GM19193 (cell line): ENCODE data around the gene CDK2AP2.

Source experiments
- POLR2A ChIP-seq: IDR thresholded peaks from 4 replicates; pipeline ENCODE4 v1.6.1; 2011; ENCODE audit not compliant: insufficient read depth, insufficient read length; ENCODE audit errors: extremely low read depth

The CDK2AP2 gene

DNA sequence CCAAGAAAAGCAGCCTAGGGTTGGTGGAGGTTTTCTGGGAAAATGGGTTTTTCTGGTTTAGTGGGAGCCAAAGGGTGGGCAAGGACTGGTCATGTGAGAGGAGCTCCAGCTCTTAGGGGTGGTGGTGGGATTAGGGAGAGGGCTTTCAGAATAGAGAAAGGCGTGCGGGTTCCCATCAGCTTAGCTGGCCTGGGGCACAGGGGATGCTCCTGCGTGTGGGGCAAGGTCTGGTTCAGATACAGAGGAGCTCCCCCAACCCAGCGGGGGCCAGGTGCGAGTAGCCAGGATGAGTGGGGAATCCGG is 39.6 kb downstream of the CDK2AP2 start:
- no peak for TF ChIP-seq POLR2A

- TF ChIP-seq POLR2A: no peak
Measured at GRCh38 chr11:67468056-67468455, 39.9 kb downstream of the CDK2AP2 start.

DNA sequence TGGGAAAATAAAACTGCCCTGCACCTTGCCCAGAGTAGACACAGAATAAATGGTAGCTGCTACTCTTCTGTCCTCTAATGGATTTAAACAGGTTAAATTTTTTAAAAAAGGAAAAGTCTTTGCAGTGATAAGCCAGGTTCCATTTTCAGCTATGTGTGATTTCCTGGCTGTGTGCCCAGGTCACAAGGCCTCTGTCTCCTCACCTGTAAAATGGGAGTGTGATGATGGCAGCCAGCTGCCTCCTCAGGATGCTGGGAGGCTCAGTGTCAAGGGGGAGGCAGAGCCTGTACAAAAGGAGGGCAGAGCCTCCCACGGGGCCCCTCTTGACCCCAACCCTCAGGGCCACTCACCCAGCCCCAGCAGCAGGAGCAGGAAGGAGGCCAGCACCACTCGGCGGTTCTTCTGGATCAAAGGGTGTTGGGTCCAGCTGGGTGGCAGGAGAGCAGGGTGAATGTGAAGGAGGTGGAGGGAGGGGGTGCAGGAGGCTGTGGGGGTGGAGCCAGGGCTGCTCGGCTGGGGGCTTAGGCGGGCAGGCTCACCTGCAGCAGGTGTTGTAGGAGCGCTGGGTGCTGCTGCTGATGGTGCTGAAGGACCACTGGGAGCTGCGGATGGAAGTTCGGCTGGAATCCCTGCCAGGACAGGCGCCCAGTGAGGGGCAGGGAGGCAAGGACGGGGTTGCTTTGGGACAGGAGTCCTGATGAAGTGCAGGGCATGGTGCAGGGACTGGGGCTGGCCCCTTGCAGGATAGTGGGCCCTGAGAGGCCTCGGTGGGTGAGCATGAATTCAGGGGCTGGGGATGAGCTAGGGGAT is 40.8 kb downstream of the CDK2AP2 start:
- TF ChIP-seq POLR2A: no peak

GRCh38 chr11:67466367-67466766 is 41.6 kb downstream of the CDK2AP2 start:
- TF ChIP-seq POLR2A: no peak

DNA sequence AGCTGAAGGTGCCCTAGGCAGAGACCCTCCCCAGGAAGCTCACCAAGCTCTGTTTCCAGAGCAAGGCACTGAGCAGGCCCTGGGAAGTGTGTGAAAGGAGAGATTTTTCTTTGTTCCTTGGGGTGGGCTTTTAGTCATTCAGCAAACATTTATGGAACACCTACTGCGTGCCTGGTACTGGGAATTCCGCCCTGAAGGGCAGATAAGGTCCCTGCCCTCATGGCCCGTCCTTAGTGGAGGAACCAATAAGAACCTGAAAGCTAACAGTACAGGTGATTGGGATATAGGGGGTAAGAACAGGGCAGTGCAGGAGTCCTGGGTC is 42.8 kb downstream of the CDK2AP2 start:
- TF ChIP-seq POLR2A: no peak

DNA sequence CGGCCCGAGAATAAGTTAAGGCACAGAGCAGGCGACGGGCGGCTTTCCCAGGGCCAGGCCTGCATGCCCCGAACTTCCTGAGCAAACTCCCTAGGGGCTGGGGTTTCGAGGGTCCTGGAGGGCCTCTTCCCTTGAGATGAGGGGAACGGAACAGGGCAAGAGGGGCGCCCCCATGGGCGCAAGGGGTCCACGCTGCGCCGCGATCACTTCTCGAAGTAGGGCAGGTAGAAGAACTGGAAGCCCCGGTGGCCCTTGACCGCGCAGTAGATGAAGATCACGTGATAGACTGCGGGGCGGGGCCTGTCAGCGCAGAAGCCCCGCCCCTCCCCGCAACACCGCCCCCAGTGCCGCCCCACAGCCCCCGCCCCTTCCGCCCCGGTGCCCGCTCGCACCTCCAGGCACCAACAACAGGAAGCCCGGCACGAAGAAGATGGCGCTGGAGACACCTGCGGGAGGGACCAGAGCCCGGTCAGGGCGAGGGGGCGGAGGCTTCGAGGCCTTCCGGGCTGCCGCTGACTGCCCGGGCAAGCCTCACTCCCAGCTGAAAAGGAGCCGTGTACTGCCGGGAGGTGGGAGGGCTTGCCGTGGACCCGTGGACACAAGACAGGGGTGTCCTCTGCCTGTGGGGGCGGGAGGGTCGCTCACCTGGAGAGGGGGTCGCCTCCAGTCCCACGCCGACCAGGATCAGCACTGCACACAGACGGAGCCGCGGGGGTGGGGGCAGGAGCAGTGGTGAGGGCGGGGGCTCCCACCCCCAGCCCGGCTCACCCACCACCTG is 43.4 kb downstream of the CDK2AP2 start:
- TF ChIP-seq POLR2A: peak; percentile 88

DNA sequence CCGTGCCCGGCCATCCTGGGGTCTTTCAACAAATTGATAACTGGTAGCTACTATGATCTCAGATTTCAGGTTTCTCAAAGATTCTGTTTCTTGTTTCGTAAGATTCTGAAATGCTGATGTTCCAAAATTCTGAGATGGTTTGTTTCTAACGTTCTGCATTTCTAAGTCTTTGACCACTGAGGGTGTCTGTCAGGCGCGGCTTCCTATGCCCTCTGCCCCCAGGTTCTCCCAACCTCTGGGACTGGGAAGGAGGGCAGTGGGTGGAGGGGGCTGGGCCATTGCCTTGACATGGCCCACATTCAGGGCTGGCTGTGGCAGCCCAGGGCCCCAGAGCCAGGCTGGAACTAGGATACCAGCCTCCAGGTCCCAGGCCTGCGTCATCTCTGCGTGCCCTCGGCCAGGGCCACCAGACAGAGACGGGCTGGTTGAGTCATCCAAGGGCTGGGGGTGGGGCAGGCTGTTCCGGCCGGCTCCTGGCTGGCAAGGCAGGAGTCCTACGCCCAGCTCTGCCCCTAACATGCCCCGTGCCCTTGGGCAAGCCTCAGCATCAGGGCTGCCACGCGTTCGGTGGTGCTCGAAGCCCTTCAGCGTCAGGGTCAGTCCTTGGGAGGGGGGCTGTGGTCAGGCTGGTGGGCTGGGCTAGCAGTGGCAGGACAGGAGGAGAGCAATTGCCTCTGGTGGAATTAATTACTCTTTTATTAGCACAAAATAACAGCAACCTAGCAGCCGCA is 44.1 kb downstream of the CDK2AP2 start:
- TF ChIP-seq POLR2A: no peak

- TF ChIP-seq POLR2A: no peak
Measured at GRCh38 chr11:67463186-67463585, 44.8 kb downstream of the CDK2AP2 start.

DNA sequence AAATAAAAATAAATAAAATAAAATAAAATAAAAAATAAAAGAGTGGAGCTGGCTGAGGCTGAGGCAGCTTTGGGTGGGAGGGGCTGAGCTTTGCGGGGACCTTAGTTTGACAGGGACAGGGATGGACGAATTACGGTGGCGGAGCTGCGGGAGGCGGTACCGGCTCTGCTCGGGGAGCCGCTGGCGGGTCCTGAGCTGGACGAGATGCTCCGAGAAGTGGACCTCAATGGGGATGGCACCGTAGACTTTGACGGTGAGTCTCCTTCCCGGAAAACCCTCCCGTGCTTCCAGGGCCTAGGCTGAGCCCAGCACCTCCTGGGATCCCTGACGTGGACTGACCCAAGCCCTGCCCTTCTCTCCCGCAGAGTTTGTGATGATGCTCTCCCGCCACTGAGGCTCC is 49.7 kb downstream of the CDK2AP2 start:
- no peak for TF ChIP-seq POLR2A

- TF ChIP-seq POLR2A: no peak
Measured at GRCh38 chr11:67457453-67457852, 50.5 kb downstream of the CDK2AP2 start.
